OCI-LY7 (cell line): Measurements from ENCODE around the gene CCNG2. TPM values are rescaled to one million over a fixed set of nuclear protein-coding genes. Genes with fewer than 3 reads are reported as not detected.

Experiments
- BruUV-seq: library from RNA; stranded (reverse); fragments of 400-500 nt; replicated peaks from 2 replicates; lab custom pipeline; 2021; lab: Mats Ljungman, UMichigan
- CTCF ChIA-PET: fragments of 300-600 bp; sonication (Branson Sonifier 250); formaldehyde crosslinking; loops from one replicate; lab custom pipeline; 2022; ENCODE audit warnings: antibody characterized with exemption; ENCODE audit not compliant: unreplicated experiment; lab: Charles Lee
- POLR2A ChIA-PET: fragments of 300-600 bp; sonication (Branson Sonifier 250); formaldehyde crosslinking; loops from one replicate; lab custom pipeline; 2022; ENCODE audit warnings: antibody characterized with exemption; lab: Charles Lee
- DNase-seq: peaks from one replicate; pipeline ENCODE4 v3.0.0-alpha.2; 2015; ENCODE audit warnings: low spot score
- H2AFZ ChIP-seq: fragments of 200-600 bp; sonication (generic), shearing (Covaris generic); 2 replicates; pipeline ENCODE4 v1.6.1; 2014; ENCODE audit warnings: mild to moderate bottlenecking, antibody characterized with exemption, low read length, moderate library complexity
- H3K27ac ChIP-seq: fragments of 200-600 bp; sonication (generic); 2 replicates; pipeline ENCODE4 v1.5.1; 2014; ENCODE audit warnings: mixed run types, low read depth, mild to moderate bottlenecking, moderate library complexity, low read length, inconsistent platforms; ENCODE audit not compliant: poor library complexity, severe bottlenecking
- H3K36me3 ChIP-seq: fragments of 200-600 bp; sonication (generic); 2 replicates; pipeline ENCODE4 v1.6.1; 2014; ENCODE audit warnings: mild to moderate bottlenecking, antibody characterized with exemption, low read length, moderate library complexity, mixed read lengths; ENCODE audit not compliant: insufficient read depth
- H3K4me1 ChIP-seq: fragments of 200-600 bp; sonication (generic); 2 replicates; pipeline ENCODE4 v1.5.1; 2014; ENCODE audit warnings: mild to moderate bottlenecking, low read length; ENCODE audit not compliant: insufficient read depth, poor library complexity, severe bottlenecking
- H3K4me2 ChIP-seq: fragments of 200-600 bp; sonication (generic); 2 replicates; pipeline ENCODE4 v1.6.1; 2014; ENCODE audit warnings: mild to moderate bottlenecking, low read length
- H3K4me3 ChIP-seq: fragments of 200-600 bp; sonication (generic); 2 replicates; pipeline ENCODE4 v1.5.1; 2014; ENCODE audit warnings: mild to moderate bottlenecking, low read depth, low read length; ENCODE audit not compliant: poor library complexity, severe bottlenecking
- H3K79me2 ChIP-seq: fragments of 200-600 bp; sonication (generic); 2 replicates; pipeline ENCODE4 v1.6.1; 2016; ENCODE audit warnings: low read depth, mild to moderate bottlenecking, low read length, moderate library complexity, mixed read lengths; ENCODE audit not compliant: insufficient read depth
- H3K9me2 ChIP-seq: fragments of 200-600 bp; sonication (generic); 2 replicates; pipeline ENCODE4 v1.6.1; 2016; ENCODE audit warnings: mild to moderate bottlenecking, low read length, mixed read lengths; ENCODE audit not compliant: insufficient read depth
- H3K9me3 ChIP-seq: fragments of 200-600 bp; sonication (generic); 2 replicates; pipeline ENCODE4 v1.6.1; 2014; ENCODE audit warnings: mild to moderate bottlenecking, mixed run types, low read length, mixed read lengths
- H4K20me1 ChIP-seq: fragments of 200-600 bp; sonication (generic); 2 replicates; pipeline ENCODE4 v1.6.1; 2014; ENCODE audit warnings: mild to moderate bottlenecking, antibody characterized with exemption, low read length, moderate library complexity, mixed read lengths; ENCODE audit not compliant: insufficient read depth
- EZH2phosphoT487 ChIP-seq: fragments of 200-600 bp; sonication (generic); IDR thresholded peaks from 2 replicates; pipeline ENCODE4 v1.6.1; 2018; ENCODE audit warnings: low read depth, borderline replicate concordance, mild to moderate bottlenecking, mixed run types, antibody characterized with exemption, low read length, moderate library complexity, mixed read lengths
- intact Hi-C: fragments of 100-400 bp; cut with micrococcal nuclease; formaldehyde crosslinking; loops from one replicate; pipeline ENCODE4 v1.10.0; 2022; ENCODE audit not compliant: unreplicated experiment
- total RNA-seq, 2 experiments: library from RNA; depleted of rRNA in 1 of 2; stranded (reverse); fragments of >200 nt in 1 of 2; shearing (Covaris generic) in 1 of 2; gene quantifications; 2 replicates each; pipeline ENCODE4 v1.2.3, GENCODE V29; 2014 to 2022
- TF ChIP-seq, protein P1 (sequence below): fragments of 200-600 bp; sonication (generic); conservative IDR thresholded peaks from 2 replicates; pipeline ENCODE4 v1.5.1; 2014; ENCODE audit warnings: mild to moderate bottlenecking, antibody characterized with exemption, low read length, moderate library complexity, mixed read lengths

Gene CCNG2
- total RNA-seq, 2 experiments from 2014 or later = 16.6 to 87.4 TPM

DNA sequence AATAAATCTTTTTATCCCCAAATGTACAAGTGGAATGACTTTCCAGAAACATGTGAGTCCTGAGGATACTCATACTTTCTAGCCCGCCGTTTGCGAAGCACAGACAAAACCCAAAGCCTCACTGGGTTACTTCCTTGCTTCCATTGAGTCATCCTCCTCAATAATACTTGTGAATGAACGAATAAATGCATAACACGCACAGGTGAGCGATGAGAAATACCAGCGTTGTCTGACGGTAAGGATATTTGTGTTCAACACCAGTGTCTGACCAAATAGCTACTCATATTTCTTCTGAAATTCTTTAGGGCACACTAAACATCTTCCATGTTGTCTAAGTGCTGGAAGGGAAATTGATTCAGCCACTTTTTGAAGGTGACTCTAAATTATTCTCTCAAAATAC is 36.0 kb downstream of the CCNG2 start:
- TF ChIP-seq, protein P1, sequence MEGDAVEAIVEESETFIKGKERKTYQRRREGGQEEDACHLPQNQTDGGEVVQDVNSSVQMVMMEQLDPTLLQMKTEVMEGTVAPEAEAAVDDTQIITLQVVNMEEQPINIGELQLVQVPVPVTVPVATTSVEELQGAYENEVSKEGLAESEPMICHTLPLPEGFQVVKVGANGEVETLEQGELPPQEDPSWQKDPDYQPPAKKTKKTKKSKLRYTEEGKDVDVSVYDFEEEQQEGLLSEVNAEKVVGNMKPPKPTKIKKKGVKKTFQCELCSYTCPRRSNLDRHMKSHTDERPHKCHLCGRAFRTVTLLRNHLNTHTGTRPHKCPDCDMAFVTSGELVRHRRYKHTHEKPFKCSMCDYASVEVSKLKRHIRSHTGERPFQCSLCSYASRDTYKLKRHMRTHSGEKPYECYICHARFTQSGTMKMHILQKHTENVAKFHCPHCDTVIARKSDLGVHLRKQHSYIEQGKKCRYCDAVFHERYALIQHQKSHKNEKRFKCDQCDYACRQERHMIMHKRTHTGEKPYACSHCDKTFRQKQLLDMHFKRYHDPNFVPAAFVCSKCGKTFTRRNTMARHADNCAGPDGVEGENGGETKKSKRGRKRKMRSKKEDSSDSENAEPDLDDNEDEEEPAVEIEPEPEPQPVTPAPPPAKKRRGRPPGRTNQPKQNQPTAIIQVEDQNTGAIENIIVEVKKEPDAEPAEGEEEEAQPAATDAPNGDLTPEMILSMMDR = no peak
- no peak for TF ChIP-seq EZH2phosphoT487
- no peaks in the 10 kb centered on the region for H3K79me2 ChIP-seq
- POLR2A ChIA-PET = interaction anchor here (0.6 to 3.1 kb wide), 18 partner anchors 8 to 122 kb away, joined by 3 to 17 read pairs (median 5); no protein-coding TSS in a partner anchor
- H2AFZ ChIP-seq = peak overlapping the region; percentile 91
- no TSS peak for BruUV-seq
- no peaks in the 10 kb centered on the region for H3K36me3 ChIP-seq
- no peaks in the 10 kb centered on the region for H3K9me3 ChIP-seq
- no peak overlapping the region for H3K27ac ChIP-seq
- peak overlapping the region; percentile 46 for H3K4me3 ChIP-seq
- peaks cover 13% of the 10 kb centered on the region for H3K4me1 ChIP-seq
- intact Hi-C loops = no loop called here
- CTCF ChIA-PET = interaction anchor here (2.2 kb wide), 1 partner anchor 10 kb away, joined by 13 read pairs; no protein-coding TSS in a partner anchor
- no peaks in the 10 kb centered on the region for H4K20me1 ChIP-seq
- H3K9me2 ChIP-seq = no peaks in the 10 kb centered on the region
- peak overlapping the region; percentile 62 for H3K4me2 ChIP-seq
- no peak for DNase-seq

DNA sequence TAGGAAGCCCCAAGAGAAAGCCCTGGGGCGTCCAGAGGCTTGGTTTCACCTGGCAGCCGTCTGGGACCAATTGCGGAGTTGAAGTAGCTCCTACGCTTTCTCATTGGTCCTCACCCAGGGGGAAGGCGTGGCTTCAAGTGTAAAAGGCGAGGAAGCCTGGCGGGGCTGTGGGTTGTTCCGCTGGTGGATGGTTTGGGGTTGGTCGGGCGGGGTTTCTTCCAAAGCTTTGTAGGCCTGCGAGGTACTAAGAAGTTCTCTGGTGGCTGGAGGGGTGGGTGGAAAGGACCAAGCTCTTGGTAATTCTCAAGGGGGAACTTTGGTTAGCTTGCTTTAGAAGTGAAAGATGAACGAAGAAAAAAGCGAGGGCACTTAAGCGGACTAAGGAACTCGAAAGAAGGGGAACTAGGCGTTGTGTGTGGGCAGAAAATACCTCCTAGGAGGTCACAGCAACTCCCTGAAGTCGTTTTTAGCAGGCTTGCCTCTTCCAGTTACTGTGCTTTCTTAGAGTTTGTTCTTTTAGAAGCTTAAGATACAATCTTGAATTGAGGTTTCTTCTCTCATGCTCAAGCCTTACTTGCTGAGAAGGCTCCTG is 36.6 kb downstream of the CCNG2 start:
- H3K79me2 ChIP-seq = no peaks in the 10 kb centered on the region
- intact Hi-C loops = no loop called here
- H3K9me3 ChIP-seq = no peaks in the 10 kb centered on the region
- H3K4me3 ChIP-seq = peak overlapping the region; percentile 46
- H3K4me2 ChIP-seq = peak overlapping the region; percentile 62
- H3K4me1 ChIP-seq = peaks cover 13% of the 10 kb centered on the region
- ChIA-PET POLR2A (interaction anchor here (0.6 to 3.1 kb wide), 24 partner anchors 8 to 274 kb away, joined by 3 to 17 read pairs (median 4); no protein-coding TSS in a partner anchor), CTCF (interaction anchor here (0.9 to 2.2 kb wide), 2 partner anchors 10 to 128 kb away, joined by 3 to 13 read pairs; no protein-coding TSS in a partner anchor)
- no peaks in the 10 kb centered on the region for H4K20me1 ChIP-seq
- BruUV-seq = TSS peak; percentile 76
- H3K9me2 ChIP-seq = no peaks in the 10 kb centered on the region
- no peaks in the 10 kb centered on the region for H3K36me3 ChIP-seq
- no peak for TF ChIP-seq EZH2phosphoT487
- TF ChIP-seq, protein P1 = no peak
- H3K27ac ChIP-seq = peak overlapping the region; percentile 18
- H2AFZ ChIP-seq = peak overlapping the region; percentile 91
- peak; percentile 89 for DNase-seq

DNA sequence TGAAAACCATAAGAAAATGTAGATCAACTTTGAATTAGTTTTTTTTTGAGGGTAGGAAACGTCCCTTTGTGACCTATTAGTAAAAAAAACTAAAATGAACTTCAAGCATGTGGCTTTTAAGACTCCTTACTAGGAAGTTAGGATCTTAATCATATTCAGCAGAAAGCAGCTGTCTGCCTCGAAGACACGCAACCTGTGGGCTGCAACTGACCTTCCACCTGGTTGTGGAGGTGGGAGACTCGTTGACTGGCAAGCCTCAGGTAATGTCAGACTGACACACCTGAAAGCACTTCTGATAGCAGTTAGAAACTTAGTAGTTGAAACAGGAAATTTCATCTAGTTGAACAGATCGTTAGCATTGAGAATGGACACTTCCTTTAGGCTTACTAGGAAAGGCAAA is 37.4 kb downstream of the CCNG2 start:
- no TSS peak for BruUV-seq
- H3K9me3 ChIP-seq = no peaks in the 10 kb centered on the region
- intact Hi-C loops = no loop called here
- no peaks in the 10 kb centered on the region for H3K79me2 ChIP-seq
- H3K9me2 ChIP-seq = no peaks in the 10 kb centered on the region
- H2AFZ ChIP-seq = peak overlapping the region; percentile 91
- H3K4me3 ChIP-seq = no peak overlapping the region
- H3K27ac ChIP-seq = no peak overlapping the region
- no peaks in the 10 kb centered on the region for H3K36me3 ChIP-seq
- ChIA-PET POLR2A (interaction anchor here (0.6 to 3.1 kb wide), 20 partner anchors 9 to 1663 kb away, joined by 3 to 17 read pairs (median 5); no protein-coding TSS in a partner anchor), CTCF (interaction anchor here (0.9 to 2.2 kb wide), 4 partner anchors 9 to 128 kb away, joined by 3 to 13 read pairs (median 4); no protein-coding TSS in a partner anchor)
- H3K4me1 ChIP-seq = peaks cover 13% of the 10 kb centered on the region
- peak overlapping the region; percentile 62; the same call in 1 of the 2 replicates for H3K4me2 ChIP-seq
- no peaks in the 10 kb centered on the region for H4K20me1 ChIP-seq
- TF ChIP-seq, protein P1 = no peak
- no peak for TF ChIP-seq EZH2phosphoT487
- DNase-seq = no peak
